Left cardiac atrium (tissue), 4 donors: ENCODE results near the gene CYP4F2. TPM values are rescaled to one million over a fixed set of nuclear protein-coding genes. Genes with fewer than 3 reads are reported as not detected.
"Not testable (repeated sequence)": the region's sequence is repeated elsewhere in the genome, so short reads cannot be mapped to it uniquely, and the experiment has no call there.

Experiments used
- ATAC-seq, 2 donors: fragments of 200-7000 bp; cut with Tn5 transposase; one replicate each; pipeline ENCODE4 v1.9.1; 2020; ENCODE audit warnings: mild to moderate bottlenecking in 2 of 2, moderate library complexity in 2 of 2
- DNase-seq: peaks from one replicate; pipeline ENCODE4 v3.0.0-alpha.2; 2020
- intact Hi-C, 2 donors: fragments of 100-400 bp; cut with DNase I; formaldehyde crosslinking; loops; one replicate each; pipeline versions ENCODE4 v1.14.1 to v1.15.1; 2022 to 2023
- total RNA-seq, 2 donors: library from RNA; stranded (reverse); fragmentation: NEBNext Ultra II Directional; extraction: Animal tissue kit (Norgen Biotek cat#: 25700); gene quantifications; one replicate each; pipeline ENCODE4 v1.2.1, GENCODE V29; 2021
- donor health status: DM: no; HTN: yes; CAD: no.
- donor health status: DM: no; HTN: yes; CAD: no; lungs with severe emphysema.
- donor health status: DM: yes; HTN: yes; CAD: no.
- donor health status: Dilated cardiomyopathy.

Gene CYP4F2
- total RNA-seq, 2 donors from 2014 or later: not detected

DNA sequence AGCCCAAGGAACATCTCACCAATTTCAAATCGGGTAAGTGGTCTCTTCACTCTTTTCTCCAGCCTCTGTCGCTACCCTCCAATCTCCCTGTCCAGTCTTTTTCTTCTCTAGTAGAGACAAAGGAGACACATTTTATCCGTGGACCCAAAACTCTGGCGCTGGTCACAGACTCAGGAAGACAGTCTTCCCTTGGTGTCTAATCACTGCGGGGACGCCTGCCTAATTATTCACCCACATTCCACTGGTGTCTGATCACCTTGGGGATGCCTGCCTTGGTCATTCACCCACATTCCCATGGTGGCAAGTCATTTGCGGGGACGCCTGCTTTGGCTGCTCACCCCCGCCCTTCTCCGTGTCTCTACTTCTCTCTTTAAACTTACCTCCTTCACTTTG lies 68.6 kb downstream of the CYP4F2 start:
- ATAC-seq: no peak
- no peak for DNase-seq
- intact Hi-C loops: no loop called here

DNA sequence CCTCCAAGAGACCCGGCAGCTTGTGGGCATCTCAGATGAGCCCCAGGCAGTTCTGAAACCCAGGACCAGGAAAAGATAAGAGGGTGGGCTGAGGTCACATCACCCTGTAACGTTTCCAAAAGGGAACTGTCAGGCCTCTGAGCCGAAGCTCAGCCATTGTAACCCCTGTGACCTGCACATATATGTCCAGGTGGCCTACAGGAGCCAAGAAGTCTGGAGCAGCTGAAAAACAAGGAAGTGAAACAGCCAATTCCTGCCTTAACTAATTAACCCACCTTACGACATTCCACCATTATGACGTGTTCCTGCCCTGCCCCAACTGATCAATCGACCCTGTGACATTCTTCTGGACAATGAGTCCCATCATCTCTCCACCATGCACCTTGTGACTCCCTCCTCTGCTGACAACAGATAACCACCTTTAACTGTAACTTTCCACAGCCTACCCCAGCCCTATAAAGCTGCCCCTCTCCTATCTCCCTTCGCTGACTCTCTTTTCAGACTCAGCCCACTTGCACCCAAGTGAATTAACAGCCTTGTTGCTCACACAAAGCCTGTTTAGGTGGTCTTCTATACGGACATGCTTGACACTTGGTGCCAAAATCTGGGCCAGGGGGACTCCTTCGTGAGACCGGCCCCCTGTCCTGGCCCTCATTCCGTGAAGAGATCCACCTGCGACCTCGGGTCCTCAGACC lies 69.1 kb downstream of the CYP4F2 start:
- ATAC-seq, intact Hi-C loops, DNase-seq: not testable (repeated sequence)

DNA sequence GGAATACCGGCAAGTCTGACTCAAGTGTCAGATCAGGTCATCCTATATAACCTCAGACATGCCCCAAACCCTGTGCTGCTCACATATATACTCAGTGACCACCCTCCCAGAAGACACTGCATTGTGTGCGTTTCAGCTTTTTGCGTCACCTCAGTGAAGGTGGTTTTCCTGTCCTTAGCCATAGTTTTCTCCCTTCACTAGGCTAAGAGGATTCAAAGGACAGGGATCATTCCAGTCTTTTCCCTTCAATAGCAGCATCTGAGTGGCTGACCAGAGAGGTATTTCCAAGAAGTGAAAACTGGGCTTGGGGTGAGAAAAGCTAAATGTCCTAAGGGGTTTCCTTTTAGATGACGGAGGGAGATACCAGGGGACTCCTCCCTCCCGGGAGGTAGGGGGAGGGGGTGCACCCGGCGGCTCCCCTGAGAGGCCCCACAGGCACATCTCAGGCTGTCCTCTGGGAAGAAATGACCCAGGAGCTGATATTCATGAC lies 69.7 kb downstream of the CYP4F2 start:
- intact Hi-C loops: no loop called here
- DNase-seq: no peak

More for the DNA sequence above, 69.7 kb downstream of the CYP4F2 start:
- ATAC-seq: no peak

Other genes starting within 250 kb of the CYP4F2 start
- 1 to 10 TPM; 2.2 to 5.7 TPM for gene CYP4F12, start 225.0 kb downstream of the CYP4F2 start, total RNA-seq
- not detected for gene OR10H2, start 170.1 kb downstream of the CYP4F2 start, total RNA-seq
- not detected for gene OR10H3, start 160.1 kb downstream of the CYP4F2 start, total RNA-seq
- gene OR10H5, start 110.4 kb downstream of the CYP4F2 start, total RNA-seq: not detected
- not detected for gene OR10H1, start 82.4 kb downstream of the CYP4F2 start, total RNA-seq
- gene CYP4F11, start 36.5 kb upstream of the CYP4F2 start, total RNA-seq: under 1 TPM; 0.34 to 0.41 TPM
- gene OR10H4, start 50.9 kb upstream of the CYP4F2 start, total RNA-seq: not detected
- 100 to 1,000 TPM; 183 to 310 TPM for gene TPM4, start 178.4 kb upstream of the CYP4F2 start, total RNA-seq
- gene RAB8A, start 213.8 kb upstream of the CYP4F2 start, total RNA-seq: 10 to 100 TPM; 28.2 to 29.8 TPM
- under 1 TPM; 0.16 to 0.56 TPM for gene HSH2D, start 245.6 kb upstream of the CYP4F2 start, total RNA-seq